Liver (tissue), 9 donors: ENCODE data around the gene WDR37. TPM values are rescaled to one million over a fixed set of nuclear protein-coding genes. Genes with fewer than 3 reads are reported as not detected.

Experiments used
- DNase-seq: peaks from one replicate; pipeline ENCODE4 v3.0.0-alpha.2; 2017; ENCODE audit warnings: low spot score
- H3K27ac ChIP-seq, 2 donors: one replicate each; pipeline ENCODE4 v1.7.0; 2013; ENCODE audit warnings: inconsistent platforms in 2 of 2, low read length in 2 of 2, control low read depth in 1 of 2, low read depth in 1 of 2, mild to moderate bottlenecking in 1 of 2
- H3K27me3 ChIP-seq, 4 donors: one replicate each; pipeline versions ENCODE4 v1.6.1 to v1.7.0; 2013; ENCODE audit warnings: low read length in 3 of 4, inconsistent platforms in 1 of 4, mild to moderate bottlenecking in 1 of 4, moderate library complexity in 1 of 4; ENCODE audit not compliant: control insufficient read depth in 4 of 4, insufficient read depth in 4 of 4
- H3K36me3 ChIP-seq, 4 donors: one replicate each; pipeline versions ENCODE4 v1.6.1 to v1.7.0; 2013; ENCODE audit warnings: low read length in 3 of 4, mild to moderate bottlenecking in 3 of 4, low read depth in 1 of 4, moderate library complexity in 1 of 4; ENCODE audit not compliant: control insufficient read depth in 4 of 4, insufficient read depth in 3 of 4
- H3K4me1 ChIP-seq, 4 donors: one replicate each; pipeline versions ENCODE4 v1.6.1 to v1.7.0; 2013; ENCODE audit warnings: low read length in 3 of 4, mild to moderate bottlenecking in 3 of 4, moderate library complexity in 1 of 4; ENCODE audit not compliant: control insufficient read depth in 4 of 4, insufficient read depth in 4 of 4
- H3K4me3 ChIP-seq, 3 donors: one replicate each; pipeline versions ENCODE4 v1.6.1 to v1.7.0; 2013; ENCODE audit warnings: low read length in 3 of 3, control low read depth in 1 of 3, low read depth in 1 of 3, mild to moderate bottlenecking in 1 of 3
- H3K9ac ChIP-seq, 2 donors: one replicate each; pipeline ENCODE4 v1.7.0; 2013; ENCODE audit warnings: low read length in 2 of 2, mild to moderate bottlenecking in 2 of 2, moderate library complexity in 2 of 2, control low read depth in 1 of 2, low read depth in 1 of 2
- H3K9me3 ChIP-seq, 4 donors: one replicate each; pipeline versions ENCODE4 v1.6.1 to v1.7.0; 2013; ENCODE audit warnings: low read length in 3 of 4; ENCODE audit not compliant: control insufficient read depth in 4 of 4
- ATF3 ChIP-seq: IDR thresholded peaks from 2 replicates; pipeline ENCODE4 v1.6.1; 2016; ENCODE audit warnings: antibody characterized with exemption
- CTCF ChIP-seq: fragments of 150-350 bp; IDR thresholded peaks from 2 replicates; pipeline ENCODE4 v1.5.1; 2017; ENCODE audit warnings: improper control_type of control experiment, low read depth, low read length; ENCODE audit not compliant: missing input control
- EGR1 ChIP-seq, 2 donors: IDR thresholded peaks; 2 replicates each; pipeline ENCODE4 v1.6.1; 2016 to 2018; ENCODE audit warnings: antibody characterized with exemption in 2 of 2, low read depth in 2 of 2
- FOXA1 ChIP-seq: IDR thresholded peaks from 2 replicates; pipeline ENCODE4 v1.6.1; 2016; ENCODE audit warnings: antibody characterized with exemption
- FOXA2 ChIP-seq: IDR thresholded peaks from 2 replicates; pipeline ENCODE4 v1.6.1; 2016; ENCODE audit warnings: antibody characterized with exemption
- GABPA ChIP-seq, 2 donors: IDR thresholded peaks in 1 of 2; conservative IDR thresholded peaks in 1 of 2; 2 replicates each; pipeline ENCODE4 v1.6.1; 2016; ENCODE audit warnings: antibody characterized with exemption in 2 of 2, mild to moderate bottlenecking in 1 of 2, moderate library complexity in 1 of 2
- HNF4A ChIP-seq, 2 donors: conservative IDR thresholded peaks; 2 replicates each; pipeline ENCODE4 v1.6.1; 2016; ENCODE audit warnings: antibody characterized with exemption in 2 of 2, mild to moderate bottlenecking in 2 of 2
- HNF4G ChIP-seq: IDR thresholded peaks from 2 replicates; pipeline ENCODE4 v1.6.1; 2016; ENCODE audit warnings: antibody characterized with exemption
- JUND ChIP-seq, 2 donors: IDR thresholded peaks; 2 replicates each; pipeline ENCODE4 v1.6.1; 2016; ENCODE audit warnings: antibody characterized with exemption in 2 of 2
- MAX ChIP-seq: IDR thresholded peaks from 2 replicates; pipeline ENCODE4 v1.6.1; 2016; ENCODE audit warnings: antibody characterized with exemption
- NR2F2 ChIP-seq: IDR thresholded peaks from 2 replicates; pipeline ENCODE4 v1.6.1; 2016; ENCODE audit warnings: antibody characterized with exemption
- RAD21 ChIP-seq, 2 donors: IDR thresholded peaks; 2 replicates each; pipeline ENCODE4 v1.6.1; 2016; ENCODE audit warnings: antibody characterized with exemption in 2 of 2, mild to moderate bottlenecking in 2 of 2
- REST ChIP-seq: IDR thresholded peaks from 2 replicates; pipeline ENCODE4 v1.6.1; 2016; ENCODE audit warnings: antibody characterized with exemption, mild to moderate bottlenecking
- RXRA ChIP-seq, 2 donors: IDR thresholded peaks; 2 replicates each; pipeline ENCODE4 v1.6.1; 2017 to 2018; ENCODE audit warnings: antibody characterized with exemption in 2 of 2, mild to moderate bottlenecking in 1 of 2
- SP1 ChIP-seq: IDR thresholded peaks from 2 replicates; pipeline ENCODE4 v1.6.1; 2018; ENCODE audit warnings: antibody characterized with exemption, mild to moderate bottlenecking
- TAF1 ChIP-seq: conservative IDR thresholded peaks from 2 replicates; pipeline ENCODE4 v1.6.1; 2016; ENCODE audit warnings: antibody characterized with exemption, mild to moderate bottlenecking
- ZBTB33 ChIP-seq: IDR thresholded peaks from 2 replicates; pipeline ENCODE4 v1.6.1; 2016; ENCODE audit warnings: antibody characterized with exemption
- WGBS: extraction: QIAGEN DNeasy Blood & Tissue Kit; methylation state at CpG from one replicate; pipeline ENCODE4 v1.1.7; 2013; 5-methylcytosine and 5-hydroxymethylcytosine counted together
- polyA plus RNA-seq, 2 donors: library from polyadenylated mRNA; stranded (reverse) in 1 of 2; unstranded in 1 of 2; fragments of 200-250 nt in 1 of 2; fragments of >200 nt in 1 of 2; fragmentation: Nextera tagmentation in 1 of 2; extraction: Ambion mirVana in 1 of 2; gene quantifications; one replicate each; pipeline versions ENCODE4 v1.2.1 to v1.2.3, GENCODE V29; 2013 to 2015
- total RNA-seq, 2 donors: library from RNA; depleted of rRNA; stranded (reverse); fragments of >200 nt; gene quantifications; one replicate each; pipeline ENCODE4 v1.2.3, GENCODE V29; 2014
- donor health status: healthy.
- donor health status: healthy.
- donor health status: healthy.
- donor health status: healthy.
- donor health status: healthy.

WDR37 gene
- total and polyA plus RNA-seq, 4 donors, result 3.6 to 12.1 (median 5.6) TPM

- no peak overlapping the region for H3K9ac ChIP-seq
- TF ChIP-seq RXRA (IDR thresholded peaks at IDR 0.05), result no peak
- no peak for TF ChIP-seq CTCF
- TF ChIP-seq NR2F2, result no peak
- no peak for TF ChIP-seq SP1
- no peak for TF ChIP-seq REST
- TF ChIP-seq HNF4A (conservative IDR thresholded peaks at IDR 0.05), result no peak
- TF ChIP-seq MAX, result no peak
- no peak for TF ChIP-seq EGR1 (IDR thresholded peaks at IDR 0.05; ENCODE audit: low read depth in 2 of 2)
- no peak for TF ChIP-seq TAF1
- TF ChIP-seq ATF3, result no peak
- no peaks in the 10 kb centered on the region for H3K27me3 ChIP-seq
- H3K36me3 ChIP-seq, result peaks cover 18 to 69% (median 54%) of the 10 kb centered on the region in 4 donors
- DNase-seq, result no peak
- no peaks in the 10 kb centered on the region for H3K9me3 ChIP-seq
- H3K27ac ChIP-seq, result no peak overlapping the region
- WGBS, result 95% methylated on average over 15 of the region's 15 CpGs
- H3K4me1 ChIP-seq, result no peaks in the 10 kb centered on the region
- no peak overlapping the region for H3K4me3 ChIP-seq
These were observed 50.8 kb downstream of the WDR37 start for GRCh38 chr10:1107004-1107403.

GRCh38 chr10:1107679-1108078, 51.5 kb downstream of the WDR37 start:
- H3K4me1 ChIP-seq, result no peaks in the 10 kb centered on the region
- WGBS, result 83% methylated on average over 6 of the region's 6 CpGs
- H3K9me3 ChIP-seq, result no peaks in the 10 kb centered on the region
- H3K4me3 ChIP-seq, result no peak overlapping the region
- H3K27ac ChIP-seq, result no peak overlapping the region
- DNase-seq, result no peak
- peaks cover 18 to 75% (median 57%) of the 10 kb centered on the region in 4 donors for H3K36me3 ChIP-seq
- no peak overlapping the region for H3K9ac ChIP-seq
- no peaks in the 10 kb centered on the region for H3K27me3 ChIP-seq
- TF ChIP-seq GABPA (IDR thresholded peaks at IDR 0.05 in 1 of 2, conservative IDR thresholded peaks at IDR 0.05 in 1 of 2) (no peak), HNF4G (no peak), ZBTB33 (no peak), CTCF (no peak), RXRA (IDR thresholded peaks at IDR 0.05) (peak in 1 of 2 donors; percentile 38), MAX (no peak), NR2F2 (no peak), SP1 (peak; percentile 18), RAD21 (IDR thresholded peaks at IDR 0.05) (no peak), FOXA1 (no peak), FOXA2 (no peak), ATF3 (no peak), EGR1 (IDR thresholded peaks at IDR 0.05; ENCODE audit: low read depth in 2 of 2) (no peak), JUND (IDR thresholded peaks at IDR 0.05) (no peak), HNF4A (conservative IDR thresholded peaks at IDR 0.05) (no peak), REST (no peak)
